WTC11 (cell line): ENCODE data around the gene ERC1. TPM values are rescaled to one million over a fixed set of nuclear protein-coding genes. Genes with fewer than 3 reads are reported as not detected.

Experiments used
- ATAC-seq: fragments of 200-7000 bp; cut with Tn5 transposase; 2 replicates; pipeline ENCODE4 v1.10.0; 2021; ENCODE audit warnings: mild to moderate bottlenecking, moderate library complexity
- CTCF ChIA-PET: fragments of 300-600 bp; sonication (Branson Sonifier 250); formaldehyde crosslinking; loops from one replicate; lab custom pipeline; 2021; ENCODE audit warnings: antibody characterized with exemption; lab: Charles Lee
- POLR2A ChIA-PET: fragments of 350-600 bp; sonication (Branson Sonifier 250); formaldehyde crosslinking; loops from one replicate; lab custom pipeline; 2021; ENCODE audit warnings: antibody characterized with exemption; lab: Charles Lee
- DNase-seq: peaks from one replicate; pipeline ENCODE4 v3.0.0; 2021; ENCODE audit warnings: low spot score
- H3K27ac Mint-ChIP-seq: 2 replicates; pipeline ENCODE4 v1.8.0; 2021; ENCODE audit warnings: mixed read lengths
- H3K27me3 Mint-ChIP-seq: 2 replicates; pipeline ENCODE4 v1.8.0; 2021; ENCODE audit warnings: low read depth, mild to moderate bottlenecking, moderate library complexity, mixed read lengths
- H3K36me3 Mint-ChIP-seq: 2 replicates; pipeline ENCODE4 v1.8.0; 2021; ENCODE audit warnings: mixed read lengths
- H3K4me1 Mint-ChIP-seq: 2 replicates; pipeline ENCODE4 v1.8.0; 2022; ENCODE audit warnings: mixed read lengths
- H3K4me3 Mint-ChIP-seq: 2 replicates; pipeline ENCODE4 v1.8.0; 2021; ENCODE audit warnings: mild to moderate bottlenecking, moderate library complexity, mixed read lengths
- H3K9me3 Mint-ChIP-seq: 2 replicates; pipeline ENCODE4 v1.8.0; 2021; ENCODE audit warnings: mixed read lengths
- CBFB ChIP-seq: sonication (generic); formaldehyde crosslinking; IDR thresholded peaks from 2 replicates; pipeline ENCODE4 v1.8.1; 2022; ENCODE audit warnings: mild to moderate bottlenecking, low read depth, missing genetic modification reagents
- E2F1 ChIP-seq: sonication (generic); formaldehyde crosslinking; IDR thresholded peaks from 2 replicates; pipeline ENCODE4 v1.8.0; 2022; ENCODE audit warnings: mild to moderate bottlenecking, missing genetic modification reagents
- E2F5 ChIP-seq: sonication (generic); formaldehyde crosslinking; IDR thresholded peaks from 2 replicates; pipeline ENCODE4 v1.8.1; 2022; ENCODE audit warnings: mild to moderate bottlenecking, moderate library complexity, missing genetic modification reagents
- FOXK1 ChIP-seq: sonication (generic); formaldehyde crosslinking; IDR thresholded peaks from 2 replicates; pipeline ENCODE4 v1.8.0; 2022; ENCODE audit warnings: mild to moderate bottlenecking, moderate library complexity, missing genetic modification reagents
- FOXP4 ChIP-seq: sonication (generic); formaldehyde crosslinking; IDR thresholded peaks from 2 replicates; pipeline ENCODE4 v1.8.0; 2022; ENCODE audit warnings: mild to moderate bottlenecking, missing genetic modification reagents
- KAT7 ChIP-seq: sonication (generic); formaldehyde crosslinking; IDR thresholded peaks from 2 replicates; pipeline ENCODE4 v1.8.1; 2023; ENCODE audit warnings: missing genetic modification reagents, mild to moderate bottlenecking, borderline replicate concordance
- MAX ChIP-seq: sonication (generic); formaldehyde crosslinking; IDR thresholded peaks from 2 replicates; pipeline ENCODE4 v1.8.0; 2022; ENCODE audit warnings: mild to moderate bottlenecking, missing genetic modification reagents
- NFATC4 ChIP-seq: fragments of 250-450 bp; sonication (Bioruptor Pico); IDR thresholded peaks from 2 replicates; pipeline ENCODE4 v1.9.0; 2021; ENCODE audit warnings: mild to moderate bottlenecking
- NFYB ChIP-seq: sonication (generic); formaldehyde crosslinking; conservative IDR thresholded peaks from 2 replicates; pipeline ENCODE4 v1.8.0; 2022; ENCODE audit warnings: low read depth, missing genetic modification reagents
- NR3C1 ChIP-seq: sonication (generic); formaldehyde crosslinking; conservative IDR thresholded peaks from 2 replicates; pipeline ENCODE4 v1.8.1; 2023; ENCODE audit warnings: low read depth, mild to moderate bottlenecking, missing genetic modification reagents
- PRDM15 ChIP-seq: sonication (generic); formaldehyde crosslinking; IDR thresholded peaks from 2 replicates; pipeline ENCODE4 v1.8.0; 2022; ENCODE audit warnings: missing genetic modification reagents
- RELA ChIP-seq: sonication (generic); formaldehyde crosslinking; IDR thresholded peaks from 2 replicates; pipeline ENCODE4 v1.8.1; 2022; ENCODE audit warnings: missing genetic modification reagents, mild to moderate bottlenecking, borderline replicate concordance
- SP1 ChIP-seq: sonication (generic); formaldehyde crosslinking; conservative IDR thresholded peaks from 2 replicates; pipeline ENCODE4 v1.8.1; 2022; ENCODE audit warnings: missing genetic modification reagents
- TEAD1 ChIP-seq: sonication (generic); formaldehyde crosslinking; IDR thresholded peaks from 2 replicates; pipeline ENCODE4 v1.8.0; 2022; ENCODE audit warnings: mild to moderate bottlenecking, missing genetic modification reagents
- TEAD4 ChIP-seq: sonication (generic); formaldehyde crosslinking; IDR thresholded peaks from 2 replicates; pipeline ENCODE4 v1.8.0; 2022; ENCODE audit warnings: mild to moderate bottlenecking, missing genetic modification reagents
- USF1 ChIP-seq: sonication (generic); formaldehyde crosslinking; IDR thresholded peaks from 2 replicates; pipeline ENCODE4 v1.8.0; 2022; ENCODE audit warnings: mild to moderate bottlenecking, missing genetic modification reagents
- USF2 ChIP-seq: sonication (generic); formaldehyde crosslinking; IDR thresholded peaks from 2 replicates; pipeline ENCODE4 v1.8.1; 2023; ENCODE audit warnings: mild to moderate bottlenecking, missing genetic modification reagents, moderate library complexity
- ZNF121 ChIP-seq: sonication (generic); formaldehyde crosslinking; IDR thresholded peaks from 2 replicates; pipeline ENCODE4 v1.8.0; 2023; ENCODE audit warnings: missing genetic modification reagents
- ZNF281 ChIP-seq: sonication (generic); formaldehyde crosslinking; IDR thresholded peaks from 2 replicates; pipeline ENCODE4 v1.8.0; 2023; ENCODE audit warnings: mild to moderate bottlenecking, missing genetic modification reagents
- ZNF317 ChIP-seq: sonication (generic); formaldehyde crosslinking; IDR thresholded peaks from 2 replicates; pipeline ENCODE4 v1.8.1; 2023; ENCODE audit warnings: low read depth, mild to moderate bottlenecking, moderate library complexity, missing genetic modification reagents, borderline replicate concordance
- ZNF512 ChIP-seq: sonication (generic); formaldehyde crosslinking; IDR thresholded peaks from 2 replicates; pipeline ENCODE4 v1.8.1; 2022; ENCODE audit warnings: missing genetic modification reagents, borderline replicate concordance
- total RNA-seq: library from RNA; stranded (reverse); gene quantifications from 3 replicates; pipeline ENCODE4 v1.2.3, GENCODE V29; 2021

Gene ERC1
- total RNA-seq, 1 experiment from 2014 or later, result 47.5 TPM

- TF ChIP-seq ZNF281 (CRISPR knock-in tag) (no peak), CBFB (CRISPR knock-in tag) (no peak)
Measured at GRCh38 chr12:1077036-1077803, 86.2 kb downstream of the ERC1 start (continued).

GRCh38 chr12:1078002-1078401 lies 87.0 kb downstream of the ERC1 start:
- DNase-seq (no peak), ATAC-seq (no peak)
- POLR2A ChIA-PET, result no interaction called here
- Mint-ChIP-seq H3K27me3 (no peaks in the 10 kb centered on the region), H3K27ac (no peak overlapping the region), H3K36me3 (no peaks in the 10 kb centered on the region), H3K4me1 (peaks cover 16% of the 10 kb centered on the region), H3K9me3 (no peaks in the 10 kb centered on the region), H3K4me3 (no peak overlapping the region)
- CTCF ChIA-PET, result interaction anchor here (1.2 to 1.3 kb wide), 2 partner anchors 14 to 129 kb away, joined by 4 to 6 read pairs; partner anchors contain the start of gene RAD52
- TF ChIP-seq FOXP4 (CRISPR knock-in tag) (no peak), NFYB (no peak), USF2 (CRISPR knock-in tag) (no peak), TEAD4 (CRISPR knock-in tag) (no peak), ZNF512 (CRISPR knock-in tag) (no peak), ZNF121 (no peak), NFATC4 (CRISPR knock-in tag) (no peak), TEAD1 (CRISPR knock-in tag) (no peak), NR3C1 (CRISPR knock-in tag) (no peak), KAT7 (no peak), FOXK1 (CRISPR knock-in tag) (no peak), E2F5 (no peak), USF1 (CRISPR knock-in tag) (no peak), PRDM15 (CRISPR knock-in tag) (no peak), SP1 (CRISPR knock-in tag) (no peak), RELA (CRISPR knock-in tag) (no peak), E2F1 (CRISPR knock-in tag) (no peak), MAX (CRISPR knock-in tag) (no peak), ZNF317 (no peak)
